Activated naive CD4-positive, alpha-beta T cell treated with anti-CD3 and anti-CD28 coated beads, Interleukin-2, amount 50 U/mL, for 72 hours (primary cell): ENCODE measurements around the gene MED9. TPM values are rescaled to one million over a fixed set of nuclear protein-coding genes. Genes with fewer than 3 reads are reported as not detected.

Experiments
- ATAC-seq, 2 donors: fragments of 150-1000 bp; cut with Tn5 transposase; 2 replicates each; pipeline ENCODE4 v1.10.0; 2021; ENCODE audit warnings: mild to moderate bottlenecking in 2 of 2, moderate library complexity in 2 of 2
- DNase-seq, 2 donors: peaks; one replicate each; pipeline ENCODE4 v3.0.0; 2021 to 2022; ENCODE audit warnings: low spot score in 2 of 2
- H3K27ac Mint-ChIP-seq, 2 donors: one replicate each; pipeline ENCODE4 v1.8.0; 2022; ENCODE audit warnings: mild to moderate bottlenecking in 2 of 2, mixed read lengths in 2 of 2
- H3K36me3 Mint-ChIP-seq, 2 donors: one replicate each; pipeline ENCODE4 v1.8.0; 2022; ENCODE audit warnings: mixed read lengths in 2 of 2
- H3K9me3 Mint-ChIP-seq, 2 donors: one replicate each; pipeline ENCODE4 v1.8.0; 2022; ENCODE audit warnings: mixed read lengths in 2 of 2
- total RNA-seq, 2 donors: library from RNA; stranded (reverse); gene quantifications; one replicate each; pipeline ENCODE4 v1.2.3, GENCODE V29; 2022

The MED9 gene
- total RNA-seq, 2 donors from 2014 or later, result 13.1 to 14.0 TPM

DNA sequence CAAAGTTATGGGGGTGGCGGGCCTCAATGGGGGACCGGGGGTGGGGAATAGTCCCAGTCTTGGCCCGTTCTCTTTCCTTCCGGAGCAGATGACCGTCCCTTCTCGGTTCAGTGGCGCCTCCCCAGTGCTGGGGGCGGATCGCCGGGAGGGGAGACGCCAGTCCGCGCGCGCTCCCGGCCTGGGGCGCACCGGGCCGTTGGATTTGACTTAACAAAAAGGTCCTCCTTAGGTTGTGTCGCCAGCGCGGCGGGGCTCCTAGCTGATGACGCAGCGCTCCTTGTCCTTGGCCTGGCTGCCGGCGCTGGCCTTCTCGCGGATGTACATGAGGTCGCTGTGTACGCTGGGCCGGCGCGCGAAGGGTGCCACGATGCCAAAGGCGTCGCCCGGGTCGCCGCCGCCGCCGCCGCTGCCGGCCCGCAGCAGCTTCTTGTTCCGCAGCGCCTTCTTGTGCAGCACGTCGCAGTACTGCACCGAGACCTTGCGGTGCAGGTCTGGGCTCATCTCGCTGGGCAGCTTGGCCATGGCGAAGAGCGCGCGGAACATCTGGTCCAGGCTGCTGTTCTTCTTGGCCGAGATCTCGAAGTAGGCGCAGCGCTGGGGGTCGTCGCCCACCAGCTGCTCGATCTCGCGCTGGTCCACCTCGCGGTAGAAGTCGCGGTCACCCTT is 18.2 kb downstream of the MED9 start:
- DNase-seq, result peak in 1 of 2 donors; percentile 31
- H3K9me3 Mint-ChIP-seq, result no peaks in the 10 kb centered on the region
- no peak for ATAC-seq
- peaks cover 6 to 11% of the 10 kb centered on the region in 2 donors for H3K36me3 Mint-ChIP-seq
- H3K27ac Mint-ChIP-seq, result no peak overlapping the region

DNA sequence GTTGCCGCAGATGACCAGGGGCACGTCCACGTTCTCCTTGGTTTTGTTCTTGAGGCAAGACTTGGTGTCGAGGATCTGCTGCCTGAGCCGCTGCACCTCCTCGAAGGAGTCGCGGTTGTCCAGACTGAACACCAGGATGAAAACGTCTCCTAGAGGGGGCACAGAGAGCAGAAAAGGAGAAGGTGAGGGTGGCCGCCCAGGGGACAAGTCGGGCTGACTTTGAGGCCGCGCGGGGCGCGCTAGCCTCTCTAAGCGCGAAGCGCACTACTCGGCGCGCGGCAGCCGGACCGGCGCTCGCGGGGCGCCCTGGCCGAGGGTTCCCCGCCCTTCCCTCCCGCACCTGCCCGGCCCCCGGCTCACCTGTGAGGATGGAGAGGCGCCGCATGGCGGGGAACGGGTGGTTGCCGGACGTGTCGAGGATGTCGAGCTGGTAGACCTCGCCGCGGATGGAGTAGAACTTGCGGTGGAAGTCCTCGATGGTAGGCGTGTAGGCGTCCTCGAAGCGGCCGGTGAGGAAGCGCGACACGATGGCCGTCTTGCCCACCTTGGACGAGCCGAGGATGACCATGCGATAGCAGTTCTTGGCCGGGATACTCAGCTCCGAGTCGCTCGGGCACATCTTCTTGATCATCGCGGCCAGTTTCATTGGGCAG is 18.9 kb downstream of the MED9 start:
- peaks cover 6 to 11% of the 10 kb centered on the region in 2 donors for H3K36me3 Mint-ChIP-seq
- no peak overlapping the region for H3K27ac Mint-ChIP-seq
- DNase-seq (peak in 1 of 2 donors; percentile 45), ATAC-seq (peak in 1 of 2 donors; percentile 6)
- no peaks in the 10 kb centered on the region for H3K9me3 Mint-ChIP-seq

DNA sequence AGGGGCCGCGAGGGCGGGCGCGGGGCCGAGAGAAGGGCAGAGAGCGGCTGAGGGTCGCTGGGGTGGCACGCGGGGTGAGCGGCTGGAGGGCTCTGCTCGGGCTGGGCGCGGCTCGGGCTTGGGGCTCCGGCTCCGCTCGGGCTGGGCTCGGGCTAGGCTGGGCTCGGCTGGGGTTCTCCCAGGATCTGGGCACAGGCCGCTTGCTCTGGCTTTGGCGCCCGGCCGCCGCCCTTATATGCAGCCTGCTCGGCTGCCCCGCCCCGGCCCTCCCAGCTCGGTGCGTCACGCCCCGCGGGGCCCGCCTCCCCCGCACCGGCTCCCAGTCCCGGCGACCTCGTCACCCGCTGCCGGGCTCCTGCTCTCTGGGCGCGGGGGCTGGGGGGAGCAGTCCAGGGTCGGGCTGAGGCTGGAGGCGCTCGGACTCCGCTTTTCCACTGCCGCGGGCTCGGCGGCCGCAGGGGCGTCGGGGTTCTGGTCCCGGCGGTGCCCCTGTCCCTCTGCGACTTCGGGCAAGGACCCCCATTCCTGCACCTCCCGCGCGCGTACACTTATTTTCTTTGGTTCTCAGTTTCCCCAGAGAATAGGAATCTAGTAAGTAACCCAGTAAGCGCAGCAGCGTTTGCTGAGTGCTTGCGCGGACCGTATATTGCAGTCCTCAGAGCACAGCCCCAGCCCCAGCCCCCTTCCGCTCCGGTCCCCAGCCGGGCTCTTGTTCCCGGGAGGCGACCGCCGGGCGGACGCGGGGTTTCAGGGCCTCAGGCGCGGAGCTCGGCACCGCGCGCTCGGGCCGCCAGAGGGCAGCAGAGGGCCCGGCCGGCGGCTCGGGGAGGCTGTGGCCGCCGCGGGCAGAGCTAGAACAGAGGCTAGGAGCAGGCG is 19.6 kb downstream of the MED9 start, which contains the start of gene RASD1:
TSS of gene RASD1 (minus strand) at position 207 of the 876 bp plus-strand sequence. CDS start 214 bp downstream, outside the sequence.
- Mint-ChIP-seq H3K9me3 (no peaks in the 10 kb centered on the region), H3K36me3 (peaks cover 6 to 11% of the 10 kb centered on the region in 2 donors), H3K27ac (no peak within 1 kb of the TSS)
- DNase-seq, result peak; percentile 84 to 88
- ATAC-seq, result peak; percentile 87 to 90

DNA sequence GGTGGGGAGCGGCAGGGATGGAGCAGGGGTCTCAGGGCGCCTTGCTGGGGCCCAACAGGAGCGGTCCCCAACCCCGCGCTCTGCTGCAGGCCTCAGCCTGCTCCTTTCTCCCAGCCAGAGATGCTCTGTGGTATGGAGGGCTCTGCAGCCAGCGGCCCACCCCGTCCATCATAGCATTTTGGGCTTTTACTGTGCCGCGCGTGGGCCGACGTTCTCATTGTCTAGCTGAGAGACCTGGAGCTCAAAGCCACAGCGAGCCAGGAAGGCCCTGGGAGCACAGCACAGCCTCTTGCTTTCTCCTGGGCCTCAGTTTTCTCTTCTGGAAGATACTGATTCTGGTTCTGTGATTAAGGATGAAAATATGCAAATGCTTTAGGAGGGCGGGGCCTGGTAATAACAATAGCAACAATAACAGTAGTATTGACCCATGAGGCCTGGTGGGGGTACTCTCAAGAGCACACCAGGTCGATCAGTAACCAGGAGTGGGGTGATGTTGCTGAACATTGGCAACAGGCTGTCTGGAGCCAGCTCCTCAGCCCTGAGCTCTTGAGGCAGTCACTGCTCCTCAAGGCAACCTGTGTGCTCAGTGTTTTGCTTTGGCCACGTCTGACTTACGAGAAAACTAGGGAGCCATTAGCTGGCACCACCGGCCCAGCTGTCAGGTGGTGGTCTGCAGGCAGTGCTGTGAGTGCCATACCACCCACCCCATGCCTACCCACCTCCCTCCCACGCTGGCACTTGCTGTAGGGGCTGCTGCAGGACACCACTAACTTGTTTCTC is 20.5 kb downstream of the MED9 start:
- H3K27ac Mint-ChIP-seq, result no peak overlapping the region
- no peaks in the 10 kb centered on the region for H3K9me3 Mint-ChIP-seq
- ATAC-seq (no peak), DNase-seq (no peak)
- peaks cover 5 to 9% of the 10 kb centered on the region in 2 donors for H3K36me3 Mint-ChIP-seq

DNA sequence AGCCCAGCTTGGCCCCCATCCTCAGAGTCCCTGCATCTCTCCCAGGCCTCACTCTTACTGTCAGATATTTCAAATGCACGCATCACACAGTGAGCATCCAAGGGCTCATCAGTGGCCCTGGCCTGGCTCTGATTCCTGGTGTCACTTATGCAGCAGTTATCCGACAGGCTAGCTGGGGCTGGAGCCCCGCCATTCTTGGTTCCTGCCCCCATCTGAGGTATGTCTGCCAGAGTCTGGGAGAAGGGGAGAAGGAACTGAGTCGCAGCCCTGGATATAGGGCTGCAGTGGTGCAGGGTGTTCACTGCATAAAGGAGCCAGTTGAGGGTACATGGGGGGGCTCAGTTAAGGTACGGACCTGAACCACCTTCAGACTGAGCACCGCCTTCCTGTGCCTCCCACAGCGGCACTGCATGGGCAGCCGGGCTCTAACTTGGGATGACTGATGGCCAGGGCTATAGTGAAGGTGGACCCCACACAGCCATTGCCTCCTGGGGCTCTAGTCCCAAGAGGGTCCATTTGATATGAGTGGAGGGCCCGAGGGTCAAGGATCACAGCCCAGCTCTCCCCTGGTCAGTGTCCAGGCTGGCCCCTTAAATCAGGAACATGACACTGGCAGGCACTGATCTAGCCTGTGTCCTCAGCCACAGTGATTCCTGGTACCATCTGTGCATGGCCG is 21.2 kb downstream of the MED9 start:
- DNase-seq (no peak), ATAC-seq (no peak)
- Mint-ChIP-seq H3K27ac (no peak overlapping the region), H3K9me3 (no peaks in the 10 kb centered on the region), H3K36me3 (peaks cover 0 to 4% of the 10 kb centered on the region in 2 donors)

DNA sequence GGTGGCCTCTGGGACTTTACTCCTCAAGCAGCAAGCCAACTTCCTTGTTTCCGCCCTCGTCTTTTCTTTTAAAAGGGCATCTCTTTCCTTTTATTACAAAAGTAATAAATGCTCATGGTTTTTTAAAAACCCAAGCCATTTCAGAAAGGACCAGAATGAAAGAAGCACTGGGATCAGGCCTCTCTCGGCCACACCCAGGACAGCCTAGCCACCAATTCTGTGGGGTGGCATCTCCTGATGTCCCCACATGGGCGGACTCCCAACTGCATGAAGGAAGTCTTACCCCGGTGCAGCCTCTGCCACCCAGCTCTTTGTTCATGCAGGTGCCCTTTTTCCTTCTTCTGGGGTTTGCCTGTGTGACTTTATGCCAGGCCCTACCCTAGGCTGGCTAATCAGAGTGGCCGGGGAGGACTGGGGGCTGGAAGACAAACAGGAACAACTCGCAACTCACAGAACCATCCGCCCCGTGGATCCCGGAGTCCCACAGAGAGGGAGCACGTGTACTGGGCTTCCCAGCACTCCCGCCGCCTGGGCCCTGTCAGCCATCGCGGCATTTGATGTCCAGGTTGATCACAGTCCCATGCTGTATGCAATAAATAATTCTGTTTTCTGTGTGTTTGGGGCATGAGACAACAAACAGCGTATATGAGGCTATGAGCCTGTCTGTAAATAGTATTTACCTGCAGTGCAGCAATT is 22.0 kb downstream of the MED9 start:
- Mint-ChIP-seq H3K9me3 (no peaks in the 10 kb centered on the region), H3K36me3 (peaks cover 0 to 4% of the 10 kb centered on the region in 2 donors), H3K27ac (no peak overlapping the region)
- ATAC-seq (no peak), DNase-seq (no peak)

DNA sequence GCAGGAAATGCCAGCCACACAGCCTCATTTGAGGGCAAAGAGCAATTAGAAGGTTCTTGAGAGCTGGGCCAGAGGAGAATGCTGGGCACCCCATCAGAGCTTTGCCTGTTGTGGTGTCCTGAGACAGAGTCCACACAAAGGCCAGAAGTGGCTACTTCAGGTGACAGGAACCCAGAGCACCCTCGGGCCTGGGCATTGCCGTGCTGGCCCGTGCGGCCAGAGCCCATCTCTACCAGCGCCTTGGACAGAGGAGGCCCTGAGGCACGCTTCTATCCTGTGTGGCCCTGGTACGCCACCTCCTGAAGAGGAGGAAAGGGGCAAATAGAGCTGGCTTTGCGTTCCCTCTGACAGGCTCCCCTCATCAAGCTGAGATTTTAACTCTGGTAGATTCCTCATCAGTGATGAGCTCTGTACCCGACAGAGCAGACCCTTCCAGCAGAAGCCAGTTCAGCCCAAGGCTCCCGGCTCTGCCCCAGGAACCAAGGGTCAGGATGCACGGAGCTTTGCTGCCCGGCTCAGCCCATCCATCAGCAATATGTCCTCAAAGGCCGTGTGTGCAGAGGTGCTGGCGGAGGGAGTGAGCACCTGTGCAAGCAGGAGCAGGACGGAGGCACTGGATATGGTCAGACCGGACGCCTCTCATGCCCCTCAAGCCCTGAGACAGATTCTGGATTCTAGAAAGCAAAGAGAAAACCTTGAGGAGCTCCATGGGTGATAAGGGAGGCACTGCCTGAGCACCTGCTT is 22.8 kb downstream of the MED9 start:
- H3K36me3 Mint-ChIP-seq, result peaks cover 0 to 4% of the 10 kb centered on the region in 2 donors
- ATAC-seq, result no peak
- DNase-seq, result no peak
- H3K27ac Mint-ChIP-seq, result no peak overlapping the region
- H3K9me3 Mint-ChIP-seq, result no peaks in the 10 kb centered on the region

DNA sequence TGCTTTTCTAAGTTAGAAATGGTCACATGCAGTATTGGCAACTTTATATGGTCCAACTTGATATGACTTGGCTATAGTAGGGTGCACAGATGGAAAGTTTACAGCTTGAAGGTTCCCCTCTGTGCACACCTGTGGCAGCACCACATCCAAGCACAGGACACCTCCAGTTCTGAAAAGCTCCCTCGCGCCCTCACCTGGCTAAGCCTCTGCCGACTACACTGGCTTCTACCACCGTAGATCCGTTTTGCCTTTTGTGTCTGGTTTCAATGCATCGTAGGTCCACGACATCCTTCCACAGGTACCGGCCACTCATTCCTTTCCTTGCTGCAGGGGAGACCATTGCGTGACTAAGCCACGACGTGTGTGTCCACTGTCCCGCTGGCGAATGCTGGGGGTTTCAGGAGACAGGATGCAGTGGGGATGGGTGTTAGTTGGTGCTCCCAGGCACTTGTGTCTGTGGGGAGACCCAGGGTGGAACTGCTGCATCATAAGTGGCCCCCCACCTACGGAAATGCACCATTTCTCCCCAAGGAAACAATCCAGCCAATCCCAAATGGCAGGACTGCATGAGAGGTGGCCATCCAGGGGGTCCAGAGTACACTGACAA is 24.3 kb downstream of the MED9 start:
- peak overlapping the region in 1 of 2 donors; percentile 44 for H3K27ac Mint-ChIP-seq
- H3K36me3 Mint-ChIP-seq, result no peaks in the 10 kb centered on the region
- ATAC-seq, result no peak
- DNase-seq, result no peak
- H3K9me3 Mint-ChIP-seq, result no peaks in the 10 kb centered on the region

DNA sequence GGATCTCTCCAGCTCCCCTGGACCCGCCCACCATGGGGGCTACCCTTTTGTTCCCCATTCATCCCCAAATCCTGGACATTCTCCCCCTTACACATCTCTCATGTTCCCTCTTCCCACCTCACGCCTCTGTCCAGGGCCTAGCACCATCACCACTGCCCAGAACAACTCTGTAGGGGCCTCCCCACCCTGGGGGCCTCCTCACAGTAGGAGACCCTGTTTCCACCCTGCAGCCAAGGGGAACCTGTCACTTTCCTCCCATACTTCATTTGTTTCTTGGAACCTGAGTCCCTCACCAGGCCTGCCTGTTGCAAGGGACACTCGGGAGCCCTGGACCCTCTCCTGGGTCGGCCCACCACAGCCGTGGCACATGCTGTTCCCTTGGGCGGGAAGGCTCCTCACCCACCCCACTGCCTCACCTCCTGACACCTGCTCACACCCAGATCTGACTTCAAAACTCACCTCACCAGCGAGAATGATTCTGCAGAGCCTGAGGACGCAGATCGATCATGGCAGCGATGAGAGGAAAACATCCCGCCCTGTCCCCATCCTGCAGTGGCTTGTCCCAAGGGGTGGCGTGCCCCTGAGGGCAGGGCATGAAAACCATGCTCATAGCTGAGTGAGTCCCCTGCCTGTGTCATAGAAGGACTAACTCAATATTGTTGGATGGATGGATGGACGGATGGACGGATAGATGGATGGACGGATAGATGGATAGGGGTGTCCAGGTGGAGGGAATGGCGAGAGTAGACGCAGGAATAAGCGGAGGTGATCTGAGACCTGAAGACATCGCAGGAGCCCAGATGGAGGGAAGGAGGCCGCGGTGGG is 26.2 kb downstream of the MED9 start:
- no peak for ATAC-seq
- Mint-ChIP-seq H3K27ac (peak overlapping the region in 1 of 2 donors; percentile 22), H3K9me3 (no peaks in the 10 kb centered on the region), H3K36me3 (no peaks in the 10 kb centered on the region)
- no peak for DNase-seq

DNA sequence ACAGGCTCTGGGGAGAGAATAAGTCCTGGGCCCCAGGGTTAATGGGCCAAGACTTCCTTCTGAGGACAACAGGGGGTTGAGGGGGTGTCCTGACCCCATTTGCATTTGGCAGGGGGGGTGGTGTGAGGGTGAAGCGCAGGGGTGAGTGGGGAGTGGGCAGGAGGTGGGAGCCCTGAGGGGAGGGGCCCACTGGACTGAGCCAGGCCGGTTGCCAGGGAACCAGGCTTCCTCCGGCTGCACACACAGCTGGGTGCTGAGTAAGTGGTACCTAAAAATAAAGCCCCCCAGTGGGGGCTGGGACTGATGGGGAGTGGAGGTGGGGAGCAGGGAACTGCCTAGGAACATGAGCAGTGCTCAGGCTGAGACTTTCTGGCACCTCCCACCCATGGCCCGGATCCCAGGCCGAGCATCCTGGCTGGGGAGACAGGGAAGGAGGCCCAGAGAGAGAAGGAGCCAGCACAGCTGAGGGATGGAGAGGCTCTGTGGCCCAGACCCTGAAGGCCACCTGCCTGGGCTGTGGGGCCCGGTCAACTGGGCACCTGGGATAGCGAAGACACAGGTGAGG is 26.8 kb downstream of the MED9 start:
- ATAC-seq (no peak), DNase-seq (no peak)
- Mint-ChIP-seq H3K9me3 (no peaks in the 10 kb centered on the region), H3K27ac (no peak overlapping the region), H3K36me3 (no peaks in the 10 kb centered on the region)

DNA sequence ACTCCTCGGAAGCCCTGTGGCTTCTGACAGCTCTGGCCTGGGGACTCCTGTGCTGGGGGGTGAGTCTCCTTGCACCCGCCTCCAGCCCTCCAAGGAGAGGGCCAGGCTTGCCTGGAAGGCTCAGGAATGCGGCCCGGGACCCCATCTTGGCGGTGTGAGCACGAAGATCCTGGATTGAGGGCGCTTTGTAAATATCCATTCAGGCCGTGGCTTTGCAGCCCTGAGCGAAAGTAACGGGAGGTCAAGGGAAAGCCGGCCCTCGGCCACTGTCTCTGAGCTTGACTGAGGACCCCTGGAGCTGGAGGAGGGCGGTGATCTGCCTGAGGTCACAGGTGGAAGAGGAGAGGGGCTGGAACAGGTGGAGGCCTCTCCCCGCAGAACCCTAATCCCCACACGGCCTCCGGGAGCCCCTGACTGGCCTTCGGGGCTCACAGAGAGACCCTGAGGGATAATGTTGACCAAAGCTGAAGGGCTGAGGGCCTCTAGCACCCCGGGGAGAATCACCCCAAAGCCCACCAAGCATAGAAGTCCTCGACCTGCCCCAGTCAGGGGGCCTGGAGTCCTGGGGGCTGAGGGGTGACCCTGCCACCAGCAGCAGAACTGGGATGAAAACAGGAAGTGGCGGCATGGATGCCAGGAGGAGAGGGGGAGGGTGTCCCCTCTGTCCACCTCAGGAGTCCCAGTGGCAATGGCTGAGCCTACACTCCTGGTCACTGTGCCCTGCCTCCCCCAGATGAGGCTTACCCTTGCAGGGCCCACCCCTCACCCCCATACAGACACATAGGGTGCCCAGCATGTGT is 27.7 kb downstream of the MED9 start:
- DNase-seq (no peak), ATAC-seq (no peak)
- H3K36me3 Mint-ChIP-seq, result no peaks in the 10 kb centered on the region
- no peak overlapping the region for H3K27ac Mint-ChIP-seq
- H3K9me3 Mint-ChIP-seq, result no peaks in the 10 kb centered on the region

DNA sequence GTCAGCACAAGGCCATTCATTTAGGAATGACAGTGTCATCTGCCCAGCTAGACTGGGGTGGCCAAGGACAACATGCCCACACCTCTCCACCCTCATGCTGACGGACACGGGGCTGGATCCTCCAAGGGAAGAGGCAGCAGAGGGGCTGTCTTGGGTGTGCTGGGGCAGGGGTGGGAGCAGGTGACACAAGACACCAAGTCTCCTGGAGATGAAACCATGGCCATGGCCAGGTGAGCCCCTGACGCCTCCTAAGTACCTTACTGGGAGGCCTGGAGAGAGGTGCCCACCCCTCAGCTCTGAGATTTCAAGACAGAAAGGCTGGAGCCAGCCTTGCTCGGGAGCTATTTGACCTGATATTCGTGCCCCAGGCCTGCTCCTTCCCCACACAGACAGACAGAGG is 28.4 kb downstream of the MED9 start:
- DNase-seq, result no peak
- Mint-ChIP-seq H3K36me3 (no peaks in the 10 kb centered on the region), H3K27ac (no peak overlapping the region), H3K9me3 (no peaks in the 10 kb centered on the region)
- ATAC-seq, result no peak

DNA sequence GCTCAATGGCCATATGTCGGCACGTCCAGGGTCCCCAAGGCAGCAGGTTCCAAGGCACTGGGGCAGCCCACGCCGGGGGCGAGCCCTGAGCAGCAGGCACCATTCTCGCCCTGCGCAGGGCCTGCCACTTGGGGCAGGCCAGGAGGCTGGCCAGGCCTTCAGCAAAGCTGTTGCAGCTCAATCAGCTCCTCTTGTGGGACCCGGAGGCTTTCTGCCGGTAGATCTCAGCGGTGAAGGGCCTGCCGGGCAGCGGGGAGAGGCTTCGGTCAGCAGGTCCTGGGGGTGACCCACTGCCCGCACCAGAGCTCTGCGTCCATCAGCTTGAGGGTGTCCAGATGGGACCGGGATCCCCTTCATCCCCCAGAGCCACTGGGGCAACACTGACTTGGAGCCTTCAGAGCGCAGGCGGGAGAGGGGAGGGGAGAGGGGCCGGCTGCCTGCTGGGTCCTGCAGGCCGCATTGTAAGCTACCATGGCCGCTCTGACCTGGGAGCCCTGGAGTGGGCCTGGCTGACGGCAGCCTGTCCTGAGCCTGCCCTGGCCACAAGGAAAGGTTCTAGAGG is 28.9 kb downstream of the MED9 start:
- Mint-ChIP-seq H3K9me3 (no peaks in the 10 kb centered on the region), H3K27ac (no peak overlapping the region), H3K36me3 (no peaks in the 10 kb centered on the region)
- no peak for DNase-seq
- no peak for ATAC-seq
